ENCODE data around the gene BIRC3.

Gene BIRC3

DNA sequence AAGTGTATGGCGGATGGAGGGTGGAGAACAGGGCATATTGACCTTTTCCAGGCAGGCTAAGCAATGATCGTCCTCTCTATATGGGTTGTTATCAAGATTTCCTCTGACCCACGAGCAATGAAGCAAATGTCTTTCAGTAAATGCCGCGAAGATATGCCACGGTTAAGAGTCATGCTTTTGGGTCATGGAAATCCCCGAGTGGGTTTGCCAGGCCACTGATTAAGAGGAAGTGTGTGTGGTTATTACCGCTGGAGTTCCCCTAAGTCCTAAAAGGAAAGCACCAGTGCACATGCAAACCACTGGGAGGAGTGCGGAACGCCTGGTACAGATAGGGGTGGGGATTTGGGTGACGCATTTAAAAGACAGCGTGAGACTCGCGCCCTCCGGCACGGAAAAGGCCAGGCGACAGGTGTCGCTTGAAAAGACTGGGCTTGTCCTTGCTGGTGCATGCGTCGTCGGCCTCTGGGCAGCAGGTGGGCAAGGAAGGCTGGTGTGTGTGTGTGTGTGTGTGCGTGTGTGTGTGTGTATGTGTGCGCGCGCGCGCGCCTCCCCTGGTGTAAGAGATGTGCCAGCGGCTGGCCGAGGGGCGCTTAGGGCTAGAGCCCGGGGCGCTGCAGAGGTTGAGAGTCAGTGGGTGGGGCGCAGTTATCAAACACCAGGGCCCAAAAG is at the start of gene BIRC3:
BIRC3 (plus strand) TSS at position 386 of the 669 bp plus-strand sequence. CDS start 7,026 bp downstream, outside the sequence.
- DNase-seq (ENCODE audit: low read depth in 2 of 2): peak; percentile 85 to 91

DNA sequence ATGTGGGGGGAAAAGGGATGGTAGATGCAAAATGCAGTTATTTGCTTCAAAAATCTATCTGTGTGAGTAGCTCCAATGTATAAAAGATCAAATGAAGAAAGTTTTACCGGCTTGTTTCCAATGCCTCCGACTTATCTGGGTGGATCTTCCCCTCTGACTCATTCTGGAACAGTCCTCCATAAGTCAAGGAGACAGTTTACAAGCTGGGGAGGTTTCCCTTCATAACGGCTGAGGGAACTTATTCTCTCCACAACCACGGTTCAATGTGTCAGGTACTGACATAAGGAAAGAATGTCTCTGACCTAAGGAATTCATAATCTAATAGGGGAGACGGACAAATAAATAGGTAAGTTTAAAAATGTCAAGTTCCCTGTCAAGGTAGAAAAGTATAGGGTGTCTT is 49.7 kb upstream of the BIRC3 start:
- no peak for DNase-seq (ENCODE audit: low read depth in 2 of 2)

DNA sequence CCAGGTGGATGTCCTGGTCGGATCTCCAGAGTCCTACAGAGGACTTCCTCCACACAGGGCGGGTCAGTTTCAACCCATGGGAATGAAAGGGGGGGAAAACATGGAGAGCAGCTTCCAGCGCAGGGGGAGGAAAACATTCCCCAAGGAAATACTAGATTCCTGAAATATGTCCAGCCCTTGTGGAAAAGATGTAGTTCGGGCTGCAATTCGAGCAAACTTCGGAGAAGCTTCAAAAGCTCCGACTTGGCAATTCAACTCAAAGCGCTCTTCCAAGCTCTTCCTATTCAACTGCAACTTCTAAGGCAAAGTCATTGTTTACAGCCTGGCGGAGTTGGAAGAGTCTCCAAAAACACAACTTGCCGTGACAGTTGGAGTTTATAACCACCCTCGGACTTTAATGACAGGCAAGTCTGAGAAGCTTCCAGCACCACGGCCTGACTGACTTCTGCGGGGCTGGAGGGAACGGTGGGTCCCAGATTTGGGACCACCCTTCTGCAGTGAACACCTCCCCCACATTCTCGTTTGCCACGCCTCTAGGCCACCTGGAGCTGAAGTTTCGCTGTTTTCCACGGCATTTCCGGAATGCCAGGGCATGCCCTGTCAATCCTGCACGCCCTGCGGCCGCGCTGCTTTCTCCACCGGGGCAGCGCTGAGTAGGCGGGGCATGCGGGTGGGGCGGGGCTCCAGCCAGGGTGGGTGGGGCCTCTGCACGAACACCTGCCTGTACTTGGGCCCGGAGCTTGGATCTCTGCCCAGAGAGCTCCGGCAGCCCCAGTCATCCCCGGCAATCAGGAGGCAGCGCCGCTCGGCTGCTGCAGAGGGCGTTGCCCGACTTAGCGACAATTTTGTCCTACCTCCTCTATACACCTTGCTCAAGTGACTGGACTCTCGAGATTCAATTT is 49.0 kb upstream of the BIRC3 start:
- peak; percentile 72 to 77 for DNase-seq (ENCODE audit: low read depth in 2 of 2)

DNA sequence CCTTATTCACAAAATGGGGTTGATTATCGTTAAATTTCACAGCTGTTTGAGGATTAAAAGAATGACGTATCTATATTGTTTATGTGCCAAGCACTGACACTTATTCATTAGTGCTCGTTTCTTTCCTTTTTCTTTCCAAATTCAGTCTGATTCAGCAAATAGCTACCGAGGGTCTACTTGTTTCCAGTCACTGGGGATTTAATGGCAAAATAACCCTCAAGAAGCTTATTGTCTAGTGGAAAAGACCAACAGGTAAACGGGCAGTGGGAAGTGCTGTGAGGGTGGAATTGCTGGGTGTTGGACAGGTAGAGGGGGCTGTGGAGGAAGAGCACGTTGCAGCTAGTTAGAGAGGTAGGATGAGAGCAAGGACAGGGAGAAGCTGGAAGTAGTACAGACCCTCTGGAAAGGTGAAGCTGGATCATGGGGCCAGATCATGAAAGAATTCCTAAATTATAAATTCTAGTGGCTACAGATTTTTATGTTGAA is 48.3 kb upstream of the BIRC3 start:
- DNase-seq (ENCODE audit: low read depth in 2 of 2): no peak

DNA sequence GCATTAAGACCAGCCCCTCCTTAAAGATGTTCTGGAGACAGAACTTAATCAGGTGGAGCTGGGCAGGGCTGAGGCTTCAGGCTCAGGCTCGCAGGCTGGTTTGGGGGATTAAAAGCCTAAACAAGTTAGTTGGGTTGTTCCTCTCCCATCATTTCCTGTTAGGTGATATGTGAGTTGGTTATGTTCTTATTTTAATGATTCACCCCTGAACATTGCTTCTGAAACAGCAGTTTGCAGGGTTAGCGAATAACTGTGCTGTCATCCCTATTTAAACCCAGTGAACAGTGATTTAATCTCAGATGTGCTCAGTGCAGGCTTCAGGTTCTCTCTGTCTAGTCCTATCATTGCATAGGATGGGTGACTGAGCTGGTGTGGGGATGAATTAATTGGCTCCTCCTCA is 47.4 kb upstream of the BIRC3 start:
- DNase-seq (ENCODE audit: low read depth in 2 of 2): no peak

DNA sequence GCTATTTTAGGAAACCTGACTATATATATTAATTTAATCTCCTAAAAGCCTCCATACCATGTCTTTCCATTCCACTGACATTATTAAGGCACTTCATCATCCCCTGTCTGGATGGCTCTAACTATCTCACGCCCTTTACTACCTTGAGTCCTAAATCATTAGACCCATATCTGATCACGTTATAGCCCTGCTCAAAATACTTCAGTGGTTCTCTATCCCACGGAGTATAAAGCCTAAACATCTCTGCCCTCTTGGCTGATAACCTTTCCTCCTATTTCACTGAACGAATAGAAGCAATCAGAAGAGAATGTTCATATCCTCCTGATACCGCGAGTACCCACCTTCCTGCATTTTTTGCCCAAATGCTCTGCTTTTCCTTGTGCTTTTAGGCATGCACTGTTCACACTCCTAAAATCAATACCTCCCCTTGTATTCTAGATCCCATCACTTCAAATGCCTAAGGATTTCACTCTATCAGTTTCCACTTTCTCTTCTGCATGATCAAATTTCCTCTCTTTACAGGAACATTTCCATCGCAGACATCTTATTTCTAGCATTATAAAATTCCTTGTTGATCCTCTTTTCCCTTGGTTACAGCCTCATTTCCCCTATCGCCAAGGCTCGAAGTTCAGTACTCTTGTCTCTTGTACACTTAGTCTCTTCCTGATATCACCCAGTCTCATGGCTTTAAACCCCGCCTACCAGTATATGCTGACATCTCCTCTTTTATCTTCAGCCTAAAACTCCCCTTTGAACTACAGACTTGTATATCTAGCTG is 45.0 kb upstream of the BIRC3 start:
- no peak for DNase-seq (ENCODE audit: low read depth in 2 of 2)

DNA sequence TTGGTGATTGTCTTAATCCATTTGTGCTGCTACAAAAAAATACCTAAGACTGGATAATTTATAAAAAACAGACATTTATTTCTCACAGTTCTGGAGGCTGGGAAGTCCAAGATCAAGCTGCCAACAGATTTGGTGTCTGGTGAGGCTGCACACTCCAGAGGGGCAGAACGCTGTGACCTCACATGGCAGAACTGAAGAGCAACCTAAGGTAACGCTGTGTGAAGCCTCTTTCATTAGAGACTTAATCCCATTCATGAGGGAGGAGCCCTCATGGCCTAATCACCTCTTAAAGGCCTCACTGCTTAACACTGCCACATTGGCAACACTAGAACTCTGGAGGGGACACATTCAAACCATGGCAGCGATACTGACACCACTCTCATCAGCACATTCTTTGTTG is 42.7 kb upstream of the BIRC3 start:
- DNase-seq (ENCODE audit: low read depth in 2 of 2): no peak

DNA sequence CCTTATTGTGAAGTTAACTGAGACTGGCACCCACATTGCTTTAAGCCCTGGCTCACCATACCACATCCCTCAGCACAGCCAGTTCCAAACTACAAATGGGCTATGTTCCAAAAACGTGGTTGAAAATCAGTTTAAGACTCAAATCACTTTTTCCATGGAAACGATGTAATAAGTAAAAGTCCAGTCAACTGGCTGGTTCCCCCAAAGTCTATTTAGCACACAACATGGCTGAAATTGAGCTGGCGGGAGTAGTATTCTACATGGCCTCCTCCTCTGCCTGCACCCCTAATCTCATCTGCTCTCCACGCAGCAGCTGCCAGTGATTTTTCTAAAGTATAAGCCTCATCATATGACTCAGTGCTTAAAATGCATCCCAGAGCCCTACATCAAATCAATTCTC is 40.9 kb upstream of the BIRC3 start:
- no peak for DNase-seq (ENCODE audit: low read depth in 2 of 2)

DNA sequence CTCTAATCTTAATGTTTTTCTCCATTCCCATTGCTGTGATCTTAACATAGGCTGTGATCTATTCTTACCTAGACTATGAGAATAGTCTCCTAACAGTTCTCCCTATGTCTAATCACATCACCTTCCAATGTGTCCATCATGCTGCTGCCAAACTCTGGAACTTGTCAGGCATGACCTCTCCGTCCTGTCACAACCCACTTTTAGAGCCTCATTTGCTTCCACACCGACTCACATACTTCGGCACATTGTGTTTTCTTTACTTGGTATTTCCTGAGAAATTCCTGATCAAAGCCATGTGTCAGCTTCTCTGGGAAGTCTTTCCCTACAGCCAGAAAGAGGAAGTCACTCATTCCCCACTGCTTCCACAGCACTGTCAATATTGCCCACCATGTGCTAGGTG is 40.5 kb upstream of the BIRC3 start:
- no peak for DNase-seq (ENCODE audit: low read depth in 2 of 2)

DNA sequence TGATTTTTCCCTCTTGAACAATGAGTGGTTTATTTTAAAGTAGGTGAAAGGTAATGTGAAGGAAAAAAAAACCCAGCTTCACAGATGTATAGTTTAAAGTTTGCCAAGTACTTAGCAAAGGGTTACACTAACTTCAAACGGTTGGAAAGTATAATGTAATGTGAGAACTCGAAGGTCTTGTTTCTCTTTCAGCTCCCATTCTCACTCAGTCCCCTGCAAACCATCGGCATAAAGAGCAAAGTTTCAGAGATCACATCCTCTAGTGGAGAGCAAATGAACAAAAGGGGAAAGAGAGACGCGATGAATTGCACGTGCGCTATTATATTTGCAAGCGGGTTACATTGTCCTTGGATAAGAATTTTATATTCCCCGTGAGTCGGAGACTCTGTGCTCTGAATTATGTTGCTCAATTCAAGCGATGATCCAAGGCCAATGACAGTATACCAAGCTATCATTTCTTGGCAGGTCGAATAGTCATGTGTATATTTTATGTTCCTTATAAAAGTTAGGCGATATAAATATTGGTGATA is 37.6 kb upstream of the BIRC3 start:
- DNase-seq (ENCODE audit: low read depth in 2 of 2): no peak

DNA sequence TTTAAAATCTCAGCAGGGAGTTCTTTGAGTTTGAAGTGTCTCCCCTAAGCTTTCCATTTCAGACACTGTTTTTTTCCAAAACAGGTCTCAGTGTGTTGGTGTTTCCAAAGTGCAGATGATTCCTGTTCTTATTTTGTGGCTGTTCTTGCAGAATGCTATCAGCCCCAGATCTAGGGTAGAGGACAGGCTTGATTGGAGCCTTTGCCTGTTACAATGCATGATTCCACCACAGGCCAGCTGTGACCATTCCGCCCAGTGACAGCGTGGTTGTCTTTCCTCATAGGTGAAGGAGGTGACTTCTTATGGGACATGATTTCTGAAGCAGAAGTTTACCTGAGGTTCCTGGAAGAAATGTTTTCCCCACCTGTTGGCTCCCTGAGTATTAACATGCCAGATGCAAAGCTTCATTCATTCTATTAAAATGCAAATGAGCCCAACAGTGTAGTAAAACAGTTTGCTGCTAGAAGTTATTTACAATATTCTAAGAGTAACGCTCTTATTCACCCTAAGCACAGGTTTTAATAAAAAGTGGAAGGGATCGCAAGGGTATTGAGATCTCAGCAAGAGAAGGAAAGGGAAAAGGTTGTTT is 36.9 kb upstream of the BIRC3 start:
- no peak for DNase-seq (ENCODE audit: low read depth in 2 of 2)

DNA sequence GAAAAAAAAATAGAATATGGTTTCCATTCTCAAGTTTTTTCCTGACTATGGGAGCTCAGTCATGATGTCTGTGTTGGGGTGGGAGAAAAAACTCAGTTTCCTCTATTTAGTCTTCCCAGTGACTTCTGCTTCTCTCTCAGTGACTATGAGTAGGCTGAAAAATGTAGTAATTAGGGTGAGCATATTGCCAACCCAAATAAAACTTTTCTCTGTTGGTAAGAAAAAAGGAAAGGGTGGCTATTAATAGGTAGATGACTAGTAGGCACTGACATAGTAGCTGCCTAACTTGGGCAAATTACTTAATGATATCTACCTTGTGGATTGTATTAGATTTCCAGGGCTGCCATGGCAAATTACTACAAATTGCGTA is 34.2 kb upstream of the BIRC3 start:
- no peak for DNase-seq (ENCODE audit: low read depth in 2 of 2)

DNA sequence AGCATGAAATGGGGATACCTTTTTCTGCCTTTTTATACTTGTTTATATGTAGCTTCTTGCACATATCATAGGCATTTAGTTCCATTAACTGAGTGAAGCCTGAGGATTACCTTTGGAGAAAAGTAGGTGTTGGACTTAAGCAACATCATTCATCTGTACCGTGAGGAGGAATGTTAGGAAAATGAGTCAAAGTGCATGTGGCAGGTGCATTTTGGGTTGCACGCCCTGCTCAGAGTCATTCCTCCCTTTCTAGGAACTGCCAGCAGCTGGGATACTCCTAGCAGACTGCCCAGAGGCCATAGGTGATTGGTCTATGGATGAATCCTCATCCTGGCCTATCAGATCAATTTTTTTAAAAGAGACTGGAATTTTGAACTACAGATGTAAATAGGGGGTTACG is 33.3 kb upstream of the BIRC3 start:
- DNase-seq (ENCODE audit: low read depth in 2 of 2): no peak

DNA sequence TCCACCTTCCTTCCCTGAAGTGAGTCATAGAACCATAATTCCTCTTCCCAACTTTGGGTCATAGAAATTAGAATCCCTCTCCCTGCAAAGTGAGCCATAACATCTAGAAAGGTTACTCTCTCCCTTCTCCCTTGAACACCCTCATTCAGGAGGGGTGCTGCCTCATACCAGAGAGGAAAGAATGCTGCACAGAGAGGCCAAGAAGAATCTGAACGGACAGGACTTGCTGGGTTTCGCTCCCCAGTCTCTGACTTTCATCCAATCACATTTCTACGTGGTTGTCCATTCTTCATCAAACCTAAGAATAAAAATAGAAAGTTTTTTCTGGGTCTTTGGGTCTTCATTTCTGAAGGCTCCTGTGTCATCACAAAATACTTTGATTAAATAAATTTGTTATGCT is 31.0 kb upstream of the BIRC3 start:
- DNase-seq (ENCODE audit: low read depth in 2 of 2): no peak

DNA sequence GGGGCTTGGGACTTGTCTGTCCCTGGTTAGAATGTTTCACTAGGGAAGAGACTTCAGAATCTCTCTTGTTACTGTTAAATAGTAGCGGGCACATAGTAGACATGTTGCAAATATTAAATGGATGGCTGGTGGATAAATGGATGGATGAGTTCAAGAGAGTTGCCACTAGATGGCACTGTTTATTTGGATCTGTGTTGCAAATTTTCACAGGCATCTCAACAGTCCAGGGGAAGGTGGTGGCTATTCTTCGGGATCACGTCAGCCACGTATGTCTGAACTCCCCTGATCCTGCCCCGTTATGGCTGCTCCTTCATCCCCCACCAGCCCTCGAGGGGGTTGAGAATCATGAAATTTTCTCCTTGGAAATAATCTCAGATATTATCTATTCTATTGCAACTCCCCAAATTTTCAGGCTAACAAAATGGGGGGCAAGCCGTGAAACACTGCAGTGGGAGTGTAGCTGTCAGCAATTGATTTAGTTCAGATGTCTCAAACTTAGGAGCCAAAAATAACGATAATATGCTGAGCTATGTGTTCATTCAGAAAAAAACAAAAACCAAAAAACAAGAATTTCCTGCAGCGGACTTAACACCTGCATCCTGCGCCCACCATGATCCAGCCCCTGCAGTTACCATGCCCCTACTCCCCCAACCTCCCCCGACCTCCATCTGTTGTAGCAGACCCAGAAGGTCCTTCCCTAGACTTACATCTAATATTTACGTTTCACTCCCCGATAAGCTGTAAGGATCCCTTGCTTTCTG is 29.1 kb upstream of the BIRC3 start:
- DNase-seq (ENCODE audit: low read depth in 2 of 2): no peak

DNA sequence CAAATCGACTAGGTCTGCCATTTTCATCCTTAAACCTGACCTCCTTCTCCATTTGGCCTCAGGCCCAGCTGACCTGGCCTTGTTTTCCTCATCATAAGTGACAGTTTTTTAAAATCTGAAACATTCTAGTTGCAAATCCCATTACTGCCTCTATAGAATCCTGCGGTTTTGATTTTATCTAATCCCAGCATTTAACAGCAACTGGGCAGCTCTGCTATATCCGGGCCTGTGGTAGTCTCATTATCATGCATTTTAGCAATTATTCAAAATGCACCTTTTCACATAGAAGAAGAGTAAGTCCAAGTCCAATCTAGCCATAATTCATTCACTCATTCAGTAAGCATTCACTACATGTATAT is 28.6 kb upstream of the BIRC3 start:
- DNase-seq (ENCODE audit: low read depth in 2 of 2): no peak

DNA sequence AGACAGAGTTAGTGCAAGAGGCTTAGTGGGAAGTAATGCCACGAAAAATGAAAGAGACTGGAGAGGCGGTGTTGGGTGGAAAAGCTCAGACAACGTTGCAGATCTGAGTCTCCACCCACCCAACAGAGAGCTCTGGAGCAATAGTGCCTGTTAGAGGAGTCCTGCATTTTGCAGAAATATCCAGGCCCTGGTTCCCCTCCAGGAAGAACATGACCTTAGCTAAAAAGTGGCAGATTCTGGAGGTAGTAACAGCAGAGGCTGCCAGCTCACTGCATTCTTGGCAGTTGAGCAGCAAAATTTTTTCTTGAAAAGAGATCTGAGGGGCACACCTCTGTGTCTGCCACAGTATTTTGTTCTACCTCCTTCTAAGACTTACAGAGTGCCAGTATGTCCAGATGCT is 27.7 kb upstream of the BIRC3 start:
- no peak for DNase-seq (ENCODE audit: low read depth in 2 of 2)

DNA sequence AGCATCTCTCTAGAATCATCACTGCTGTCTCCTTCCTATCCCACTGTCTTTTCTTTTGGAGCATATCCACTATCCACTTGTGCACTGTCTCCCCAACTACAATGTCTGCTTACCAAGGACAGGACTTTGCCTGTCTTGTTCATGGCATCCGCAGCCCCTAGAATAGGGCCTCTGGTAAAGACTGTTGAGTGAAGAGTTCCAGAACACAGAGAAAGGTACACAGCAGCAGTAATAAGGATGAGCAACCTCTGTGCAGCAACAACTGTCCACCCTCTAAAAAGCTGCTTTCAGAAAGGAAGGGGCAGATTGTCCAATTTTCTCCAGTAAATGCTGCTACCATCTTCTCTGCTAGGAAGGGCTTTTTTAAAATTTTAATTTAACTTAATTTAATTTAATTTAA is 25.5 kb upstream of the BIRC3 start:
- no peak for DNase-seq (ENCODE audit: low read depth in 2 of 2)

DNA sequence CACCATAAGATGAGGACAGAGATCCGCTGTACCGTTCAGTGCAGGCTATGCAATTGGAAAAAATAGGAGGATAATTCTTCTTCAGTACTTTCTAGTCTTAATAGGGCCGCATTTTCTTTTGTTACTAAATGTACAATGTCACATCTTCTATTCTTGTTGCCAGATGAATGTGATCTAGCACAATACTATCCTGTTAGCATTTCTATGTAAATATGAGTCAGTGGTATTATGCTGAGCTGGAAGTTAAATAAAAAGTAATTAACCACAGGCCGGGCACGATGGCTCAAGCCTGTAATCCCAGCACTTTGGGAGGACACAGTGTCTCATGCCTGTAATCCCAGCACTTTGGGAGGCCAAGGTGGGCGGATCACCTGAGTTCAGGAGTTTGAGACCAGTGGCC is 24.4 kb upstream of the BIRC3 start:
- DNase-seq (ENCODE audit: low read depth in 2 of 2): no peak

DNA sequence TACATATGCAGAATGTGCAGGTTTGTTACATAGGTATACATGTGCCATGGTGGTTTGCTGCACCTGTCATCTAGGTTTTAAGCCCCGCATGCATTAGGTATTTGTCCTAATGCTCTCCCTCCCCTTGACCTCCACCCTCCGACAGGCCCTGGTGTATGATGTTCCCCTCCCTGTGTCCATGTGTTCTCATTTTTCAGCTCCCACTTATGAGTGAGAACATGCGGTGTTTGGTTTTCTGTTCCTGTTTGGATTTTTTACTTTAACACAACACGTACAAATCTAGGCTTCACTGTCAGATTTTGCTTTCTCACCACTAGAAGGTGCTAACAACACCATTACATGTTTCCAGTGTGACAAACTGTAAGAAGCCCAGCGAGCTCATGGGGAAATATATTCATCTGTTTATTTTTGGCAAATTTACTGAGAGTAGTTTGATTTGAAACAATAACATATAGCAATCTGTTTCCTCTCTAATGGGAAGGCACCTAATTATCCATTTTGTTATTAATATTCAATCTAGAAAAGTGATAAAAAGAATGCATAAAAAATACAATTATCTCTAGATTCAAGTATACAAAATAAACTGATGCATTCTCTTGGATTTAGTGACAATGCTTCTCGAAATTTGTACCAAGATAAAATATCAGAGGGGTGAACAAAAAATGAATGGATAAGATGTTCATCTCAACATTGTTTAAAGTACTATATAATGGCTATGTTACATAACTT is 23.2 kb upstream of the BIRC3 start:
- no peak for DNase-seq (ENCODE audit: low read depth in 2 of 2)
